ENCODE results near the gene RSRC2.
A peak's percentile ranks its signal among the peaks of the same experiment; 100 is the strongest.
"Not testable (repeated sequence)": the region's sequence is repeated elsewhere in the genome, so short reads cannot be mapped to it uniquely, and the experiment has no call there.

RSRC2 gene

DNA sequence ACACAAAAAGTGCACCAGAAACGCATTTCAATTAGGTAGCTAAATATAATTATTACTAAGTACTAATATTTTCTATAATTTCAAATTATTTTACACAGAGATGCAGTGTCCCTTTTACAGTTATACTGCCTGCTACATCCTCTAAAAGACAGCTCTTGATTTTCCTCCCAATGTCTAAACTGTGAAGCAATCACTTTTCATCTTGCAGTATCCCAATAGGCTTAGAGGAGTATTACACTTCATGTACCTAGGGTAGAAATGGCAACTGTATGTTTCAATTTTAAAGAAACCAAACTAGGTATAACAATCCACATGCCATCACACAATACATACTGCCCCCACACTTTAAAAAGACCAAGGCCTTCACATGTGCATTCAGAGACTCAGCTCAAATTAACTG lies 7.3 kb downstream of the RSRC2 start:
- DNase-seq (ENCODE audit: extremely low read depth in 1 of 2, low read depth in 1 of 2): no peak

DNA sequence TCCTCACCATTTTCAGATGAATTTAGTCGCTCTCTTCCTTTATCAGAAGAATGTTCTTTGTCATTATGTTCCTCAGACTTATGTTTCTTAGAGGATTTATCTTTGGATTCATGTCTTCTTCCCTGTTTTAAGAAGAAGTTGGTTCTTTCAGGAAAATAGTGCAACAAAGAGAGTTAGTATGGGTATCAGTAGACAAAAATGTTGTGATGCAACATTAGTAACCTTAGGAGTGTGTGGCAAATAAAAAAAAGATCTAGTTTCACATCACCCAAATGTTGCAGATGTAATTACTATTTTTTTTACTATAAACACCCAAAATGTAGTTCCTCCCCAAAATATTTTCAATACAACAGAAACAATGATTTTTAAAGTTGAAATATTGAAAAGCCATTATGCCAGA lies 7.8 kb downstream of the RSRC2 start:
- DNase-seq (ENCODE audit: extremely low read depth in 1 of 2, low read depth in 1 of 2): no peak

GRCh38 chr12:122517877-122518276 lies 8.9 kb downstream of the RSRC2 start:
- DNase-seq (ENCODE audit: extremely low read depth in 1 of 2, low read depth in 1 of 2): no peak

DNA sequence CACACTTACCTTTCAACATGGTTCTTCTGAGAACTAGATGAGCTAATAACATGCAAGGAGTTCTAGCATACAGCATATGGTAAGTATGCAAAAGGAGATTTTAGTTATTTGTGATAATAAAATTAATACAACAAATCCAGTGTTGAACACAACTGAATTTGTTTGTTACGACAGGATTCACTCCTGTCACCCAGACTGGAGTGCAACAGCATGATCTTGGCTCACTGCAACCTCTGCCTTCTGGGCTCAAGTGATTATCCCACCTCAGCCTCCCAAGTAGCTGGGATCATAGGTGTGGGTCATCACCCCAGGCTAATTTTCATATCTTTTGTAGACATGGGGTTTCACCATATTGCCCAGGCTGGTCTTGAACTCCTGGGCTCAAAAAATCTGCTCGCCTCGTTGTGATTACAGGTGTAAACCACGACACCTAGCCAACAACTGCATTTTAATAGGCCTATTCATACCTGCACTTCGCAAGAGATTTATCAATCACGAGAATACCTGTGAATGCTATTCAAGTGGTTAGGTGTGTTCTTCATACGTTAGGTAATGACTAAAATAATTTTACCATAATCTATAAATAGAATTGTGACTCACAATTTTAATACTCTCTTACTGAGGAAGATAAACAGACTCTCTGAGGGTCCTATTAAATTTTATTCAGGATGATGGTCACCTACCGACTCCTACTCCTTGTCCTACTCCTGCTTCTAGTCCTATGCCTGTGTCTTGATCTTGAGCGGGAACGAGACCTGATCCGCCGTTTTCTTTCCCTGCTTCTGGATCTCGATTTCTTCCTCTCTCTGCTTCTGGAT lies 10.0 kb downstream of the RSRC2 start:
- DNase-seq (ENCODE audit: extremely low read depth in 1 of 2, low read depth in 1 of 2): no peak

GRCh38 chr12:122515275-122515674 lies 11.5 kb downstream of the RSRC2 start:
- no peak for DNase-seq (ENCODE audit: extremely low read depth in 1 of 2, low read depth in 1 of 2)

- no peak for DNase-seq (ENCODE audit: extremely low read depth in 1 of 2, low read depth in 1 of 2)
These were observed 13.1 kb downstream of the RSRC2 start for GRCh38 chr12:122513660-122514059.

- DNase-seq (ENCODE audit: extremely low read depth in 1 of 2, low read depth in 1 of 2): not testable (repeated sequence)
These were observed 13.7 kb downstream of the RSRC2 start for GRCh38 chr12:122513028-122513427.

DNA sequence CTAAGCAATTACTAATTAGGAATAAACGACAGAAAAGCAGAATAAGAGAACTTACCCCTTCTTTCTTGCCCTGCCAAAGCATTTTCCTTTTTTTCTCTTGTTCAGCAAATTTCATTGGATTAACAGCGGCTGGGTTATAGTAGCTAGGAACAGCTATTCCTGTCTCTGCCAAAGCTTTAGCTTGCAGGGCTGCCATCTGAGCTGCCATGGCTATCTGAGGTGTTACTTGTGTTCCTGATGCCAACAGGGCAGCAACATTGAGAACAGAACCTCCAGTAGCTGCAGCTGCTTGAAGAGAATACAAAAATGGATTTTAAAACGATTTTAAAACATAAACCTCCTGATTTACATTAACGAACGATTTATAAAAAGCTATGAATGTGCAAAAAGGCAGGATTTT lies 18.6 kb downstream of the RSRC2 start:
- DNase-seq (ENCODE audit: extremely low read depth in 1 of 2, low read depth in 1 of 2): no peak

DNA sequence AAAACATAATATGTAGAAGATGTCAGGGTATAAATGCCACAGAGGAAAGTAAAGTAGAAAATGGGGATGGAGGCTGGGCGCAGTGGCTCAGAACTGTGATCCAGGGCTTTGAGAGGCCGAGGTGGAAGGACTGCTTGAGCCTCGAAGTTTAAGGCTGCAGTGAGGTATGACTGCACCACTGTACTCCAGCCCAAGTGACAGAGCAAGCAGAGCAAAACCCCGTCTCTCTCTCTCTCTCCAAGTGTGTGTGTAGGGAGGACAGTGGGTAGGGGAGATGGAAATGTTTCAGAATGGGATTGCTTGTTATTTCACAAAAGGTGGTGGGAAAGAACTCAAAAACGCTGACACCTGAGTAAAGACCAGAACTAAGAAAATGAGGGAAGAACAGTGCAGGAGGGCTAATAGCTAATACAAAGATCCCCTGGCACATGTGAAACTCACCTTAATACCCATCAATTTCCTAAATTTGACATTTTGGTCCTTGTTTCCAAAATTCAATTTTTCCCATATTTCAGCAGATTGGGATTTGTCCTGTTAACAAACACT lies 20.3 kb downstream of the RSRC2 start:
- DNase-seq (ENCODE audit: extremely low read depth in 1 of 2, low read depth in 1 of 2): no peak

DNA sequence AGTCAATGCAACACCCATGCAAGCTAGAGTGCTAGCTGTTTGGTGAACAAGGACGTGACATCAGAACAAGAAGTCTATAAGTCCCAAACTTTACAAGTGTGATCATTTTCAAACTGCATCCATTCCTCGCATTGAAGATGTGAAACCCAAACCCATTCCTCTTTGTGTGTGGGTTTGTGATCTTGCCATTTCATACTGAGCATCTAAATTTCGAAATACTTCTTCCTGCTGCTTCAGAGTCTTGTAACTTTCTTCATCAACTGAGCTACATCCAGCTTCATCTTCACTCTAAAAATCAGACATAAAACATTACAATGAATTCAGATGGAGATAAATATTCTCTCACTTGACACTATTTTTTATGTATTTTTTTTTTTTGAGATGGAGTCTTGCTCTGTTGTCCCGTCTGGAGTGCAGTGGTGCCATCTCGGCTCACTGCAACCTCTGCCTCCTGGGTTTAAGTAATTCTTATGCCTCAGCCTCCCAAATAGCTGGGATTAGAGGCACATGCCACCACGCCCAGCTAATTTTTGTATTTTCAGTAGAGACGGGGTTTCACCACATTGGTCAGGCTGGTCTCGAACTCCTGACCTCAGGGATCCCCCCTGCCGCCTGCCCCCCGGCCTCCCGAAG lies 21.2 kb downstream of the RSRC2 start:
- DNase-seq (ENCODE audit: extremely low read depth in 1 of 2, low read depth in 1 of 2): no peak

DNA sequence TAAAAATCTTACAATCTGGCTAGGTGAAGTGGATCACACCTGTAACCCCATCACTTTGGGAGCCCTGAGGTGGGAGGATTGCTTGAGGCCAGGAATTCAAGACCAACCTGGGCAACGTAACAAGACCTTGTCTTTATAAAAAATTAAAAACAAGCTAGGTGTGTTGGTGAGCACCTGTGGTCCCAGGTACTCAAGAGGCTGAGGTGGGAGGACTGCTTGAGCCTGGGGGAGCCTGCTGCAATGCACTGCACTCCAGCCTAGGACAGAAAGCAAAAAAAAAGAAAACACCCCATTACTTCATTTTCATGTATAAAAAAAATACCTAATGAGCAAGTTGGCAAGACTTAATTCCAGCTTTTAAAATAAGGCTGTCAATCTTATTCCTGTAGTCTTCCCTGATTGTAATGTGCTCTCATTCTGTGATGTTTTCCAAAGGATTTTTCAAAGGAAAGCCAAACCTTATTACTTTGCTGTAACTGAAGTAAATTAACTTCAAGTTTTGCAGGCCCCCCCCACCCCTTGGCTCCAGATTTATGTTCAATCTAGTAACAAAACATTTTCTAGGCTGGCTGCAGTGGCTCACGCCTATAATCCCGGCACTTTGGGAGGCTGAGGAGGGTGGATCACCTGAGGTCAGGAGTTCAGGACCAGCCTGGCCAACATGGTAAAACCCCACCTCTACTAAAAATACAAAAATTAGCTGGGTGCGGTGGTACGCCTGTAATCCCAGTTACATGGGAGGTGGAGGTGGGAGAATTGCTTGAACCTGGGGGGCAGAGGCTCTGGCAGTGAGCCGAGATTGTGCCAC lies 22.7 kb downstream of the RSRC2 start:
- no peak for DNase-seq (ENCODE audit: extremely low read depth in 1 of 2, low read depth in 1 of 2)

- no peak for DNase-seq (ENCODE audit: extremely low read depth in 1 of 2, low read depth in 1 of 2)
These were observed 23.5 kb downstream of the RSRC2 start for GRCh38 chr12:122503147-122503751.

- DNase-seq (ENCODE audit: extremely low read depth in 1 of 2, low read depth in 1 of 2): no peak
These were observed 25.2 kb downstream of the RSRC2 start for GRCh38 chr12:122501489-122501989.

DNA sequence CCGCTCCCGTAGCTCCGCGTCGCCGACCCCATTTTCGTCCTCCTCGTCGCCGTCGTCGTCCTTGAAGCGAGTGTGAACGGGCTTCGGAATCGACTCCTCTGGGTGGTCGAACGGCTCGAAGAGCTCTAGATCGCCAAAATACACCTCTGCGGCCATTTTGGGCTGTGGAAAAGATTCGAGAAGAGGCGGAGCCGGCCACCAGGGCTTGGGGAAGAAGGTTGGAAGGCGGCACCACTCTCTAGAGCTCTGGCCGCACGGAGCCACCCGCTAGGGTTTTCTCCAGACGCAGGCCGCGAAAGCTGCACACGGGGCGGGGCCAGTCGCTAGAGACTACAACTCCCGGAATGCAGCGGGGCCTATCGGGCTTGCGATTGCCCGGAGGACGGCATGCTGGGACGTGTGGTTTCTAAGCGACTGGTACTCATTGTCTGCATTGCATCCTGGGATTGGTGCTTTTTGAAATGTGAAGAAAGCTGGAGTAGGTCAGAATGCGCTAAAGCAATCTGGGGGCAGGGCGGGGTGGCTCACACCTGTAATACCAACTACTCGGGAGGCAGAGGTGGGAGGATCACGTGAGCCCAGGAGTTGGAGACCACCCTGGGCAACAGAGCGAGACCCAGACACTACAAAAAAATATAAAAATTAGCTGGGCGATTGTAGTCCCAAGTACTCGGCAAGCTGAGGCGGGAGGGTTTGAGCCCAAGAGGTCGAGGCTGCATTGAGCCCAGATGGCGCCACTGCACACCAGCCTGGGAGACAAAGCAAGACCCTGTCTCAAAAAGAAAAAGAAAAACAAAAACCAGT lies 25.8 kb downstream of the RSRC2 start, which contains the start of gene ZCCHC8:
Gene ZCCHC8 (minus strand): TSS at position 248 of the 804 bp plus-strand sequence. CDS start 92 bp downstream, at position 156.
- DNase-seq (ENCODE audit: extremely low read depth in 1 of 2, low read depth in 1 of 2): peak; percentile 93 to 96

GRCh38 chr12:122499991-122500684 lies 26.6 kb downstream of the RSRC2 start:
- peak; percentile 2 to 16 for DNase-seq (ENCODE audit: extremely low read depth in 1 of 2, low read depth in 1 of 2)

- DNase-seq (ENCODE audit: extremely low read depth in 1 of 2, low read depth in 1 of 2): no peak
These were observed 31.5 kb downstream of the RSRC2 start for GRCh38 chr12:122495258-122495657.

GRCh38 chr12:122493222-122493621 lies 33.5 kb downstream of the RSRC2 start:
- not testable (repeated sequence) for DNase-seq (ENCODE audit: extremely low read depth in 1 of 2, low read depth in 1 of 2)

DNA sequence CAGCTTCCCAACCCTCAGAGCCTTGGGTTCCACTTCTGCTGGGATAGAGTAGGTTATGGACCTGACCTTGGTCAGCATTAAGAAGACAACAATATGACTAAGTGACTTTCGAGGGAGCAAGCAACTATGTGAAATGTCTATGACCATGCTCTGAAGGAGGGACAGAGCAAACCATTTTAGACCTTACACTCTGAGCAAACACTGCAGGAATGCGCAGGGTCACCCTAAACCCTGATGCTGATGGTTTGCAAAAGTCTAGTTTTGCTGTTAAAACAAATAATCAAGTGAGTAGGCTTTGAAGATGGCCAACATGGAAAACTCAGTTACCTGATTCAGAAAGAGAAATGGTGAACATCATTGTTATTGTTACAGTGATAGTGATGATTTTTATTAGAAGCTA lies 34.7 kb downstream of the RSRC2 start:
- no peak for DNase-seq (ENCODE audit: extremely low read depth in 1 of 2, low read depth in 1 of 2)

DNA sequence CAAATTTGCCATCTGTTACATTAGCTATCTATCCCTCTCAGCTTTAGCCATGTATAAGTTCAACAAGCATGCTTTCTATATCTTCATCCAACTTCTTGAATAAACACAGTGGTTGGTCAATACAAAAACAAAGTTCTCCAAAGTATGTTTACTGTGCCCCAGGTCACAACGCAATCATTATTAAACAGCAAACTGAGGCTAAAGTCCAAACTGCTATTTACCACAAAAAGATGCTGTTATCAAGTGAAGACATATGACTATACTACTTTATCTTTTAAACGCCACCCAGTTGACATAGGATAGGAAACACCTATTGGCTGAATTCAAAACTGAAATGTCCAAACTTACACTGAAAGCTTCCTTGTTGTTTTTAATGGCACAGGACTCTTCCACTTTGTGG lies 37.7 kb downstream of the RSRC2 start:
- no peak for DNase-seq (ENCODE audit: extremely low read depth in 1 of 2, low read depth in 1 of 2)
